Measurements from ENCODE around the gene RBM39. TPM values are rescaled to one million over a fixed set of nuclear protein-coding genes. Genes with fewer than 3 reads are reported as not detected.

RBM39 gene
- total and polyA plus RNA-seq, 2 of the 13 experiments (the other 11 are each of a cell fraction or from before 2014, with no cell fraction given): 788 to 920 TPM

DNA sequence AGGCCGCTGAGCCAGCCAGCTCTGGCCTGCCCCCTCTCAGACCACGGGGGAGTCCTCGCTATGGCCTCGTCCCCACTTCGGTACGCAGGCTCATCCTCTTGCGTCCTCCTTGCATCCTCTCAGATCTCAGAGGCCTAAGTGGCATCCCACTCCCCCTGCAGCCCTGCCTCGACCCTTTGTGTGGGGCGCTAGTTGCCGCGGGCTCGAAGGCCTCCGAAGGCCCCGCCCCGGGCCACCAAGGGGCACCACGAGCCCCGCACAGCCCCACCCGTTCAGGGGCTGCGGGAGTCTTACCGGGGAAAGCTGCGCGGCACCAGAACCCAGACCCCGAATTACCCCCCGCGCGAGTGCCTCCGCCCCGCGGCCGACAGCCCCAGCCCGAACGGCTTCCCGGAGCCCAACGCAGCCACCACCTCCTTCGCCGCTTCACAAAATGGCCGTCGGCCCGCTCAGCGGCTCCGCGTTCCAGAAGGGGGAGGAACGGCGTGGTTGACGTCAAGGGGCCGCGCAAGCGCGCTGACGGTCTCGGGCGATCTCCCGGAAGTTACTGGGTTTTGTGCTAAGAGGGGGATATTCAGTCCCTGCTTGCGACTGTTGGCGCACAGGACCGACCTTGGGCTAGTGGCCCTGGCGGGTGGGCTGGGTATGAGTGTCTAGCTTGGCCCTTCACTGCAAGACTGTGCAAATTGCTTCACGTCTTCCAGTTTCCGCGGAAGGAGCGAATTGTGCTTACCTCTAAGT lies 77.4 kb downstream of the RBM39 start, which contains the start of the genes CPNE1 and RBM12 (continued):
- TF ChIP-seq DPF2 (CRISPR knock-in tag; IDR thresholded peaks at IDR 0.05; ENCODE audit: borderline replicate concordance, low read depth) (no peak), TARDBP (CRISPR knock-in tag; IDR thresholded peaks at IDR 0.05) (peak; percentile 84), ZNF616 (CRISPR knock-in tag; IDR thresholded peaks at IDR 0.05; ENCODE audit: low read depth) (peak; percentile 93), SIX1 (CRISPR knock-in tag; IDR thresholded peaks at IDR 0.05; ENCODE audit: borderline replicate concordance) (peak; percentile 30; the same call in 1 of the 2 replicates), ZNF724P (CRISPR knock-in tag; IDR thresholded peaks at IDR 0.05; ENCODE audit: borderline replicate concordance) (peak; percentile 99), SSRP1 (CRISPR knock-in tag; IDR thresholded peaks at IDR 0.05) (no peak), FOXK1 (CRISPR knock-in tag; IDR thresholded peaks at IDR 0.05; ENCODE audit: borderline replicate concordance, low read depth) (peak; percentile 83; the same call in 1 of the 2 replicates), BCL6 (CRISPR knock-in tag; IDR thresholded peaks at IDR 0.05) (peak; percentile 50; the same call in 1 of the 2 replicates), GPN1 (CRISPR knock-in tag; IDR thresholded peaks at IDR 0.05; ENCODE audit: borderline replicate concordance) (peak; percentile 87), THAP11 (CRISPR knock-in tag; IDR thresholded peaks at IDR 0.05) (peak; percentile 92), WIZ (CRISPR knock-in tag; IDR thresholded peaks at IDR 0.05) (peak; percentile 95), ZC3H4 (CRISPR knock-in tag; IDR thresholded peaks at IDR 0.05; ENCODE audit: borderline replicate concordance) (no peak), ETV5 (CRISPR knock-in tag; IDR thresholded peaks at IDR 0.05; ENCODE audit: borderline replicate concordance) (peak; percentile 83), ZSCAN22 (CRISPR knock-in tag; IDR thresholded peaks at IDR 0.05) (peak; percentile 88), RELA (CRISPR knock-in tag; IDR thresholded peaks at IDR 0.05) (peak; percentile 74; the same call in 1 of the 2 replicates), KAT8 (CRISPR knock-in tag; IDR thresholded peaks at IDR 0.05) (peak; percentile 99), ZNF605 (CRISPR knock-in tag; IDR thresholded peaks at IDR 0.05) (peak; percentile 99), ZNF766 (CRISPR knock-in tag; IDR thresholded peaks at IDR 0.05; ENCODE audit: borderline replicate concordance) (peak; percentile 48; the same call in 1 of the 2 replicates), NRL (CRISPR knock-in tag; IDR thresholded peaks at IDR 0.05; ENCODE audit: borderline replicate concordance) (peak; percentile 95), SALL2 (CRISPR knock-in tag; IDR thresholded peaks at IDR 0.05) (peak; percentile 97)
- TF ChIP-seq, protein P1, sequence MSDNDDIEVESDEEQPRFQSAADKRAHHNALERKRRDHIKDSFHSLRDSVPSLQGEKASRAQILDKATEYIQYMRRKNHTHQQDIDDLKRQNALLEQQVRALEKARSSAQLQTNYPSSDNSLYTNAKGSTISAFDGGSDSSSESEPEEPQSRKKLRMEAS (IDR thresholded peaks at IDR 0.05): peak; percentile 96
- TF ChIP-seq, protein P2, sequence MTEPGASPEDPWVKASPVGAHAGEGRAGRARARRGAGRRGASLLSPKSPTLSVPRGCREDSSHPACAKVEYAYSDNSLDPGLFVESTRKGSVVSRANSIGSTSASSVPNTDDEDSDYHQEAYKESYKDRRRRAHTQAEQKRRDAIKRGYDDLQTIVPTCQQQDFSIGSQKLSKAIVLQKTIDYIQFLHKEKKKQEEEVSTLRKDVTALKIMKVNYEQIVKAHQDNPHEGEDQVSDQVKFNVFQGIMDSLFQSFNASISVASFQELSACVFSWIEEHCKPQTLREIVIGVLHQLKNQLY (CRISPR knock-in tag; IDR thresholded peaks at IDR 0.05): peak; percentile 67; the same call in 1 of the 2 replicates
- TF ChIP-seq, protein P3, sequence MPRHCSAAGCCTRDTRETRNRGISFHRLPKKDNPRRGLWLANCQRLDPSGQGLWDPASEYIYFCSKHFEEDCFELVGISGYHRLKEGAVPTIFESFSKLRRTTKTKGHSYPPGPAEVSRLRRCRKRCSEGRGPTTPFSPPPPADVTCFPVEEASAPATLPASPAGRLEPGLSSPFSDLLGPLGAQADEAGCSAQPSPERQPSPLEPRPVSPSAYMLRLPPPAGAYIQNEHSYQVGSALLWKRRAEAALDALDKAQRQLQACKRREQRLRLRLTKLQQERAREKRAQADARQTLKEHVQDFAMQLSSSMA (CRISPR knock-in tag; IDR thresholded peaks at IDR 0.05): no peak
- TF ChIP-seq, protein P4, sequence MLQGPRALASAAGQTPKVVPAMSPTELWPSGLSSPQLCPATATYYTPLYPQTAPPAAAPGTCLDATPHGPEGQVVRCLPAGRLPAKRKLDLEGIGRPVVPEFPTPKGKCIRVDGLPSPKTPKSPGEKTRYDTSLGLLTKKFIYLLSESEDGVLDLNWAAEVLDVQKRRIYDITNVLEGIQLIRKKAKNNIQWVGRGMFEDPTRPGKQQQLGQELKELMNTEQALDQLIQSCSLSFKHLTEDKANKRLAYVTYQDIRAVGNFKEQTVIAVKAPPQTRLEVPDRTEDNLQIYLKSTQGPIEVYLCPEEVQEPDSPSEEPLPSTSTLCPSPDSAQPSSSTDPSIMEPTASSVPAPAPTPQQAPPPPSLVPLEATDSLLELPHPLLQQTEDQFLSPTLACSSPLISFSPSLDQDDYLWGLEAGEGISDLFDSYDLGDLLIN (CRISPR knock-in tag; IDR thresholded peaks at IDR 0.05; ENCODE audit: borderline replicate concordance): peak; percentile 13; the same call in 1 of the 2 replicates
- TF ChIP-seq, protein P5, sequence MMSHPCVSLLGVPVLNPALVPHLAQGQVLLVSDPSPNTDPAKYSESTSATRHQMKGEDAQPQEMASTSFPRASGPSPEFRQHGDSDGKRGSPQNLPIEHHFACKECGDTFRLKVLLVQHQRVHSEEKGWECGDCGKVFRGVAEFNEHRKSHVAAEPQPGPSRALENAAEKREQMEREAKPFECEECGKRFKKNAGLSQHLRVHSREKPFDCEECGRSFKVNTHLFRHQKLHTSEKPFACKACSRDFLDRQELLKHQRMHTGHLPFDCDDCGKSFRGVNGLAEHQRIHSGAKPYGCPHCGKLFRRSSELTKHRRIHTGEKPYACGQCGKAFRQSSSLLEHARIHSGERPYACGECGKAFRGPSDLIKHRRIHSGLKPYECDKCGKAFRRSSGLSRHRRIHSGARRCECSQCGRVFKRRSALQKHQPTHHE (CRISPR knock-in tag; IDR thresholded peaks at IDR 0.05; ENCODE audit: borderline replicate concordance): peak; percentile 74; the same call in 1 of the 2 replicates
- TF ChIP-seq, protein P6, sequence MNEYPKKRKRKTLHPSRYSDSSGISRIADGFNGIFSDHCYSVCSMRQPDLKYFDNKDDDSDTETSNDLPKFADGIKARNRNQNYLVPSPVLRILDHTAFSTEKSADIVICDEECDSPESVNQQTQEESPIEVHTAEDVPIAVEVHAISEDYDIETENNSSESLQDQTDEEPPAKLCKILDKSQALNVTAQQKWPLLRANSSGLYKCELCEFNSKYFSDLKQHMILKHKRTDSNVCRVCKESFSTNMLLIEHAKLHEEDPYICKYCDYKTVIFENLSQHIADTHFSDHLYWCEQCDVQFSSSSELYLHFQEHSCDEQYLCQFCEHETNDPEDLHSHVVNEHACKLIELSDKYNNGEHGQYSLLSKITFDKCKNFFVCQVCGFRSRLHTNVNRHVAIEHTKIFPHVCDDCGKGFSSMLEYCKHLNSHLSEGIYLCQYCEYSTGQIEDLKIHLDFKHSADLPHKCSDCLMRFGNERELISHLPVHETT (CRISPR knock-in tag; conservative IDR thresholded peaks at IDR 0.05): peak; percentile 58; the same call in 1 of the 2 replicates
